ENCODE measurements around the gene PDE6G. TPM values are rescaled to one million over a fixed set of nuclear protein-coding genes. Genes with fewer than 3 reads are reported as not detected.

PDE6G gene
- total and polyA plus RNA-seq, 2 of the 13 experiments (the other 11 are each of a cell fraction or from before 2014, with no cell fraction given), result 1.4 to 6.7 TPM

GRCh38 chr17:81666342-81667191, 10.2 kb upstream of the PDE6G start, which contains the start of the genes CCDC137 and OXLD1 (continued):
- TF ChIP-seq ZSCAN31 (CRISPR knock-in tag; IDR thresholded peaks at IDR 0.05; ENCODE audit: low read depth) (peak; percentile 73; the same call in 1 of the 2 replicates), ZKSCAN8 (CRISPR knock-in tag; IDR thresholded peaks at IDR 0.05; ENCODE audit: borderline replicate concordance) (no peak), ZSCAN29 (CRISPR knock-in tag; conservative IDR thresholded peaks at IDR 0.05) (peak; percentile 83; the same call in 1 of the 2 replicates), SMYD3 (CRISPR knock-in tag; IDR thresholded peaks at IDR 0.05) (no peak), TAF1 (CRISPR knock-in tag; IDR thresholded peaks at IDR 0.05) (peak; percentile 99), ZNF333 (CRISPR knock-in tag; IDR thresholded peaks at IDR 0.05; ENCODE audit: borderline replicate concordance) (no peak; the same call in 1 of the 2 replicates), ZNF335 (CRISPR knock-in tag; IDR thresholded peaks at IDR 0.05) (peak; percentile 91), ZNF367 (CRISPR knock-in tag; IDR thresholded peaks at IDR 0.05; ENCODE audit: borderline replicate concordance) (no peak), THAP7 (CRISPR knock-in tag; IDR thresholded peaks at IDR 0.05) (peak; percentile 54; the same call in 1 of the 2 replicates), EZH2 (conservative IDR thresholded peaks at IDR 0.05; ENCODE audit: low read depth, low read length) (no peak), ZNF138 (CRISPR knock-in tag; IDR thresholded peaks at IDR 0.05; ENCODE audit: low read depth) (peak; percentile 99), PITX1 (CRISPR knock-in tag; IDR thresholded peaks at IDR 0.05) (no peak), SIX1 (CRISPR knock-in tag; IDR thresholded peaks at IDR 0.05; ENCODE audit: borderline replicate concordance) (0 out of 2 replicates have a peak, but pooled peaks have one; percentile 0), AFF4 (CRISPR knock-in tag; IDR thresholded peaks at IDR 0.05) (no peak), ATF3 (CRISPR knock-in tag; IDR thresholded peaks at IDR 0.05) (no peak; the same call in none of the 2 replicates), EP300 (IDR thresholded peaks at IDR 0.05; ENCODE audit: low read depth in 2 of 2, low read length in 2 of 2) (no peak; a peak in 1 of 4 replicates), EP300 (CRISPR knock-in tag; IDR thresholded peaks at IDR 0.05; ENCODE audit: borderline replicate concordance) (peak; percentile 6; the same call in 1 of the 2 replicates), ZNF451 (CRISPR knock-in tag; IDR thresholded peaks at IDR 0.05) (peak; percentile 95; the same call in 1 of the 2 replicates), HNRNPUL1 (IDR thresholded peaks at IDR 0.05; ENCODE audit: low read depth, low read length) (no peak; the same call in 1 of the 2 replicates), ZNF749 (CRISPR knock-in tag; IDR thresholded peaks at IDR 0.05; ENCODE audit: borderline replicate concordance) (no peak; the same call in 1 of the 2 replicates), ZNF543 (CRISPR knock-in tag; IDR thresholded peaks at IDR 0.05) (0 out of 2 replicates have a peak, but pooled peaks have one; percentile 43), ZNF44 (CRISPR knock-in tag; IDR thresholded peaks at IDR 0.05) (peak; percentile 77)
- TF ChIP-seq, protein P1, sequence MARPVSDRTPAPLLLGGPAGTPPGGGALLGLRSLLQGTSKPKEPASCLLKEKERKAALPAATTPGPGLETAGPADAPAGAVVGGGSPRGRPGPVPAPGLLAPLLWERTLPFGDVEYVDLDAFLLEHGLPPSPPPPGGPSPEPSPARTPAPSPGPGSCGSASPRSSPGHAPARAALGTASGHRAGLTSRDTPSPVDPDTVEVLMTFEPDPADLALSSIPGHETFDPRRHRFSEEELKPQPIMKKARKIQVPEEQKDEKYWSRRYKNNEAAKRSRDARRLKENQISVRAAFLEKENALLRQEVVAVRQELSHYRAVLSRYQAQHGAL (CRISPR knock-in tag; IDR thresholded peaks at IDR 0.05; ENCODE audit: not compliant biosample characterization), result peak; percentile 92
